GM12865 (cell line): ENCODE measurements around the gene EHMT1.

Experiments used
- DNase-seq: peaks from one replicate; pipeline ENCODE4 v3.0.0; 2010; ENCODE audit warnings: low read depth
- H3K4me3 ChIP-seq: 2 replicates; pipeline ENCODE4 v1.5.1; 2011; ENCODE audit warnings: mild to moderate bottlenecking, low read depth, low read length, control low read depth
- TF ChIP-seq, protein P1 (sequence below): IDR thresholded peaks from 2 replicates; pipeline ENCODE4 v1.5.1; 2011; ENCODE audit warnings: low read length, control low read depth, low read depth, inconsistent platforms; ENCODE audit not compliant: insufficient read depth; ENCODE audit errors: missing control alignments

The EHMT1 gene

DNA sequence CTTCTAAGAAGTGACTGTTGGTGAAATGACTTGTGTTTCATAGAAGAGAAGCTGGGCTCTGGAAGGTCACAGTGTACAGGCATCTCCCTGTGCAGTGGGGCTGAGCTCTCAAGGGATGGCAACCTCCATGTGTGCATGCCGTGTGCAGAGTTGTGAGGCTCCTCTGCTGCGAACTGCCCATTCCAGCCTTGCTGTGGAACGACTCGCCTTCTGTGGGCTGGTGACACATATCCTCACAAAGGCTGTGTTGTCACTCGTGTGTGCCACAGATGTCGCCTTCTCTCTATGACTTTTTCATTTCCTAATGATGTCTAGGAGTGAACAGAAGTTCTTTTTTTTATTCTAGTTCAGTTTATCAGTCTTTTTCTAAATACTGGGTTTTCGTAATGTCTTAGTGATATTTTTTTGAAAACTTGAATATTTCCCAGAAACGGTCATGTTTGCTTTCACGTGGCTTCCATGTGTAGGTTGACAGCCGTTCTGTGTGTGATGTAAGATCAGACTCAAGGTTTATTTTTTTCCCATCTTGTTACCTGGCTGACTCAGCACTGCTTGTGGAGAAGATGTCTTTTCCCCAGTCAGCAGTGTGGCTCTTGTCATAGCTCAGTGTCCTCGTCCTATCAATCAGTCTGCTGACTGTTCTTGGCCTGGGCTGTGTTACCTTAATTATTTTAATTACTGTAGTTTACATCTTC lies 201.5 kb downstream of the EHMT1 start:
- no peak for DNase-seq
- TF ChIP-seq, protein P1, sequence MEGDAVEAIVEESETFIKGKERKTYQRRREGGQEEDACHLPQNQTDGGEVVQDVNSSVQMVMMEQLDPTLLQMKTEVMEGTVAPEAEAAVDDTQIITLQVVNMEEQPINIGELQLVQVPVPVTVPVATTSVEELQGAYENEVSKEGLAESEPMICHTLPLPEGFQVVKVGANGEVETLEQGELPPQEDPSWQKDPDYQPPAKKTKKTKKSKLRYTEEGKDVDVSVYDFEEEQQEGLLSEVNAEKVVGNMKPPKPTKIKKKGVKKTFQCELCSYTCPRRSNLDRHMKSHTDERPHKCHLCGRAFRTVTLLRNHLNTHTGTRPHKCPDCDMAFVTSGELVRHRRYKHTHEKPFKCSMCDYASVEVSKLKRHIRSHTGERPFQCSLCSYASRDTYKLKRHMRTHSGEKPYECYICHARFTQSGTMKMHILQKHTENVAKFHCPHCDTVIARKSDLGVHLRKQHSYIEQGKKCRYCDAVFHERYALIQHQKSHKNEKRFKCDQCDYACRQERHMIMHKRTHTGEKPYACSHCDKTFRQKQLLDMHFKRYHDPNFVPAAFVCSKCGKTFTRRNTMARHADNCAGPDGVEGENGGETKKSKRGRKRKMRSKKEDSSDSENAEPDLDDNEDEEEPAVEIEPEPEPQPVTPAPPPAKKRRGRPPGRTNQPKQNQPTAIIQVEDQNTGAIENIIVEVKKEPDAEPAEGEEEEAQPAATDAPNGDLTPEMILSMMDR, result no peak
- H3K4me3 ChIP-seq, result no peak overlapping the region

DNA sequence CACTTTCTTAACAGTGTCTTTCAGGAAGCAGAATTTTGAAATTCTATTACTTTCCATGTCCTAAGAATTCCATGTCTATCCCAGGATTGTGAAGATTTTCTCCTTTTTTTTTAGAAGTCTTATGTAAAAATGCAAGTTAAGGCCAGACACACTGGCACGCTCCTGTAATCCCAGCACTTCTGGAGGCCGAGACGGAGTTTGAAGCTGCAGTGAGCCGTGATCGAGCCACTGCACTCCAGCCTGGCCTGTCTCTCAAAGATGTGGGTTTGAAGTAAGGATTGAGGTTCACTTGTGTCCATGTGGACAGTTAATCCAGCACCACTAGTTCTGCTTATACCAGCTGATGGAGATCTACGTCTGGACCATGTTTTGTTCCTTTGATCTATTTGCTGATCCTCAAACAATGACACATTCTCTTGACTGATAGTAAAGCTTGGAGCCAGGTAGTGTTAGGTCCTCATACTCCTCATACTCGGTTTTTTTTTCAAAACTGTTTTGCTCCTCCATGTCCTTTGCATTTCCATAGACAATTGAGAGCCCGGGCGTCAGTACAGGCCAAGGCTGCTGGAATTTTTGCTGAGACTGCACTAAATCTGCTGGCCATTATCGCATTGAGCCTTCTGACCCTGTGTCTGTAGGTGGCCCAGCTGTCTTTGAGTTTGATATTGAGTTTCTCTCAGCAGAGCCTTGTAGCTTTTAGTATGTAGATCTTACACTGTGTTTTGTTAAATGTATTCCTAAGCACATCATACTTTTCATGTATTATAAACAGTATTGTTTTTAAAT lies 205.4 kb downstream of the EHMT1 start:
- H3K4me3 ChIP-seq, result no peak overlapping the region
- no peak for DNase-seq
- TF ChIP-seq, protein P1, result no peak

DNA sequence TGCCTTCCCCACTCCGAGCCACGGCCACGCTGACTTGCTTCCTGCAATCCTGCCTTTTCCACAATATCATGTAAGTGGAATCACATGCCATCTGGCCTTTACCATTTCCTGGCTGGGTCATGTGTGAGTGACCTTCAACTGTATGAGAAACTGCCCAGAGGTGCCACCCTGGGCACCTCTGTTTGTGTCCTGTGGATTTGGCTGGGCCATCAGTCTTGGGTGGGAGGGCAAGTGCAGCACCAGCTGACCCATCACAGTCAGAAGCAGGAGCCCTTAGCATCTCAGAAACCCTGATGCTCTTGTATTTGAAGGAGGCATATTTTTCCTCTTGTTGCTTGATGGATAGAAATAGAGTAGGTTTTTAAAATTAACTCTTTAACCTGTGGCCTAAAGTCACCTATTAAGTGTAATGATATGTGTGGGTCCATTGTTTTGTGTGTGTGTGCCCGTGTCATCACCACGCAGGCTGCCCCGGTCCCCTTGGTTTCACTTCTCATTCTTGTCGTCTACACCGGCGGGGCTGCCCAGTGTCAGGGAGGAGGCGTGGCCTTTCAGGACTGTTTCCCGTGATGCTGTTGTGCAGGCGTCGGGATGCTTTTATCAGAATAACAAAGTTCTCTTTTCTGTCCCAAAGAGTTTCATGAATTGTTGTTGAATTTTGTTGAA lies 206.7 kb downstream of the EHMT1 start:
- no peak overlapping the region for H3K4me3 ChIP-seq
- DNase-seq, result peak; percentile 47
- TF ChIP-seq, protein P1, result no peak

DNA sequence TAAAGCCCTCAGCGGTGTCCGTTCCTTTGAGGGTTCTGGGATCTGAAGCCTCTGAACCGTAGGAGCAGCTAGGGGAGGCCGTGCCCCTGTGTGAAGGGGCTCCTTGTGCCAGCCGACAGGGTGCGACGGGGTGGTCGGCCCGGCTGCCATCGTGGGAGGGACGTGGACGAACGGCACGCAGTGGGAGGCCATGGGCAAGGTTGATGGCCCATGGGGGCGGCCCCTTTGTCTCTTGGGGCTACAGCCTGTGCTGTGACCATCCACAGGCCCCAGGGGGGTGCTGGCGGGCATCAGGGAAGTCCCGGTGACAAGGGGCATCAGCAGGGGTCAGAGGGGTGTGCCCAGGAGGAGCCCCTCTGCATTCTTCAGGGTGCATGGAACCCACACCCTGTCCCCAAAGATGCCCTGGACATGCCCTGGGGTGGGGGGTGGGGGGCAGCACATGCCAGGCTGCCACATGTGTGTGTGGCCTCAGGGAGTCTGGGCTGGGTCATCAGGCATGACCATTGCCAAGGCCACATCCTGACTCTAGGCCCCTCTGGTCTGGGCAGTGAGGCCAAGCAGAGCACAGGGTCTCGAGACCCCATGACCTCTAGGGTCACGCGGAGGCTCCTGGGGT lies 209.2 kb downstream of the EHMT1 start:
- TF ChIP-seq, protein P1, result no peak
- no peak for DNase-seq
- no peak overlapping the region for H3K4me3 ChIP-seq

DNA sequence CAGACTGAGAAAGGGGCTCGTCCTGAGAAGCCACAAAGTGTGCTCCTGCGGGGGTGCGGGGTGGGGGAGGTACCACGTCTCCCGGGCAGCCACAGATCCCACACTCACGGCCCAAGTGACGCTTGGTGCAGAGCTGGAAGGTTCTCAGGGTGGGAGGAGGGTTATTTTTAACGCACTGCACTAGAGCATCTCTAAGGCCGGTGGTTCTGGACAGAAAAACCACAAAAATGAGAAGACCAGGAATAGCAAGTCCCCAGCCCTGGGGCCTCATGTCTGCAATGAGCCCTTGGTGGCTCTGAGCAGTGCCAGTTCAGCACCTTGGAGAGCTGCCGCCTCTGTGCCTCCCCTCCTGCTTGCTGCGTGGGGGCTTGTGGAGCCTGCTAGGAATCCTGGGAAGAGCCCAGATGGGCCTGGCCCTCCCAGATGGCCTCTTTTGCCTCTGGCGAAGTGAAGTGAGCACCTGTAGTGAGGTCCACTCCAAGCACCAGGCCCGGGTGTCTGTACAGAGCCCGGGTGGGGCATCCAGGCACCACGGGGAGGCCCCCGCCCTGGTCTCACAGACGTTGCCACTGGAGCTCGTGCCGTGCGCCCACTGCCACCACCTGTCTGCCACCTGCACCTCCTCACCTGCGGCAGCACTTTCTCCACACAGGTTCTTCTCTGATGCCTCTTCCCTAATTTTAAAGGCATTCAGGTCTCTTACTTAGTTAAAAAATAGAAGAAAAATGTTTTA lies 209.9 kb downstream of the EHMT1 start:
- DNase-seq, result no peak
- TF ChIP-seq, protein P1, result no peak
- H3K4me3 ChIP-seq, result no peak overlapping the region
